Measurements from ENCODE around the gene COPZ2.
"Not testable (repeated sequence)": the region's sequence is repeated elsewhere in the genome, so short reads cannot be mapped to it uniquely, and the experiment has no call there.

COPZ2 gene, protein sequence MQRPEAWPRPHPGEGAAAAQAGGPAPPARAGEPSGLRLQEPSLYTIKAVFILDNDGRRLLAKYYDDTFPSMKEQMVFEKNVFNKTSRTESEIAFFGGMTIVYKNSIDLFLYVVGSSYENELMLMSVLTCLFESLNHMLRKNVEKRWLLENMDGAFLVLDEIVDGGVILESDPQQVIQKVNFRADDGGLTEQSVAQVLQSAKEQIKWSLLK

DNA sequence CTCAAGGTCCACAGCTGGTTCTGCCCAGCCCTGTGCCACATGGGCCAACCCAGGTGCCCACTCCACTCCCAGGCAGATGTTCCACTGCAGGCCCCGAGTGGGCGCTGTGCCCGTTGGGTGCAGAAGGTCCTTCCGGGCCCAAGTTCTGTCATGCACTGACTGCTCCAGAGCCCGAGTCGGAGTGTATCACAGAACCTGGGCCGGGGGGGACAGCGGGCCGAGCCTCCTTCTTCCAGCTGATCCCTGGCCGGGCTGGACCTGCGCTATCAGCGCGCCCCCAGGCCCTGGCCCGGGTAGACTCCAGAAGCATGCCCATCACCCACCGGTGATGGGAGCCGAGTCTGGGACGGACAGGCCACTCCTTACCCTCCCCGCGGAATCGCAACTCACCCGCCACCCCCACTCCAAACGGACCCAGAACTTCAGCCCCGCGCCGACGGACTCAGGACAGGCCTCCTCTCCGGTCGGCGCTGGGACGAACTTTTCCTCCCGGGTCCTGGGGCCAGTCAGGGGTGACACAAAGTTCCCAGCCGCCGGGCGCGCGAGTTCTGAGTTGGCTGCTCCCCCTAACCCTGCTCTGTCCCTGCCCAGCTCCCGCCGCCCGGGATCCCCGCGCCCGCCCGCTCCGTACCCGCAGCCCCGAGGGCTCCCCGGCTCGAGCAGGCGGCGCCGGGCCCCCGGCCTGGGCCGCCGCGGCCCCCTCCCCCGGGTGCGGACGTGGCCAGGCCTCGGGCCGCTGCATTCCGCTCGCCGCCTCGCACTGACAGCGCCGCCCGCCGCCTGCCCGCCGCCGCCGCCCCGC, at the start of gene COPZ2:
TSS of gene COPZ2 (minus strand) at position 762 of the 802 bp plus-strand sequence. CDS start at position 742, 20 bp downstream.
- DNase-seq = peak; percentile 93

DNA sequence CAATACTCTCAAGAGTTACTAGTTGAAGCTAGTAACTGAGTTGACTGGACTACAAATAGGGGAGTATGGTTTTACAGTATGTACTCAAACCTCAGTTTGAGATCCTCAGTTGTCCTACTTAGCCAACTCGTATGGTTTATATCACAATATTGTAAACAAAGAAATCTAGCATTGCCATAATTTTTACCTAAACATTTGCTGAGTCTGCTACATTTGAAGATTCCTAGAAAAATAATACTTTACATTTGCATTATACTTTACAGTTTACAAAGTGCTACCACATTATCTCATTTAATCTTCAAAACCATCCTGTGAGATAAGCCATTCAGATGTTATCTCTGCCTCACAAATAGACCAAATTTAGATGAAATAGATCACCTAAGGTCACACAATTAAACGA, 47.3 kb upstream of the COPZ2 start:
- DNase-seq = no peak

DNA sequence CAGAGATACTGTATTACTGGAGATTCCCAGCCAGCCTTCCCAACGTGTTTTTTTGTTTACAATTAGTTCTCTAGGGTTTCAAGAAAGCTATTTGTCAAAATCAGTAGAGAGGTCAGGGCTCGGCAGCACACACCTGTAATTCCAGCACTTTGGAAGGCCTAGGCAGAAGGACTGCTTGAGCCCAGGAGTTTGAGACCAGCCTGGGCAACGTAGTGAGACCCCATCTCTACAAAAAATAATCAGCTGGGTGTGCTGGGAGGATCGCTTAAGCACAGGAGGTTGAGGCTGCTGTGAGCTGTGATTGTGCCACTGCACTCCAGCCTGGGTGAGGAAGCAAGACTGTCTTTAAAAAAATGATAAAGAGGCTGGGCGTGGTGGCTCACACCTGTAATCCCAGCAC, 44.3 kb upstream of the COPZ2 start:
- DNase-seq = no peak

DNA sequence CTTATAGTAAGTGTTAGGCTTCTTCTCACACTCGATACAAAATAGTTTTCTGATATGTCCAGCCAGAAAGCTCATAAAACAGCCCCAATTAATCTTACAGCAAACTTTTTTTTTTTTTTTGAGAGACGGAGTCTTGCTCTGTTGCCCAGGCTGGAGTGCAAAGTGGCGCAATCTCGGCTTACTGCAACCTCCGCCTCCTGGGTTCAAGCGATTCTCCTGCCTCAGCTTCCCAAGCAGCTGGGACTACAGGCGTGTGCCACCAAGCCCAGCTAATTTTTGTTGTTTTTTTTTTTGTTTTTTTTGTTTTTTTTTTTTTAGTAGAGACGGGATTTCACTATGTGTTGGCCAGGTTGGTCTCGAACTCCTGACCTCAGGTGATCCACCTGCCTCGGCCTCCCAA, 39.6 kb upstream of the COPZ2 start:
- not testable (repeated sequence) for DNase-seq

DNA sequence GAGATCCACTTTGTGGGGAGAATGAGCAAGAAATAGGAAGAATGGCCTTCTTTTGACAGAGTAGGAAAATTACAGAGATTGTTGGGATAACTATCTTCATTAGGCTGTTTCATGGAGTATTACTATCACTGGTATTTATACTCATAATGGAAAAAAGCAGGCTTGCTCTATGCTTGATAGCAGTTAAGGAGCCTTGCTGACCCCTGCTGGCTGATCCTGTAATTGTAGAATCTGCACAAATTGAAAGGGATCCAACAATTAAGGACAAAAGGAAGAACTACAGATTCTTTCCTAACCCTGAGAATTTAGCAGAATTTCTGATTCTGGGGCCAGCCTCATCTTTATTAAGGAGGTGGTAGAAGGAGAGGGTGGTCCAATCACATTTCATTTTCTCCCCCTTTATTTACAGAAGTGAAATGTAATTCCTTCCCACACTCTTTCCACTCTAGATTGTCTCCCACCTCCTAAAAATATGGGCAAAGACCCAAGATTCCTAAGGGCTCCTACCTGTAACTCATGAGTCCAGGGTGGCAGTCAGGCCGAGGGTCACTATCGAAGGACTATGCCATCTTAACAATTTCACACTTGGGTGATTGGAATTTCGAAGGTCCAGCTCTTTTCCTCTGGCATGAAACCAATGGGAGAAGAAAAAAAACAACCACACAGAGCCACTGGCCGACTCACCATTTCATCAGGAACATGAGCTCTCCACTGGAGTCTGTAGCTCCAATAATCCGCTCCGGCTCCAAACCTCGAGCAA, 36.9 kb upstream of the COPZ2 start:
- DNase-seq = no peak

DNA sequence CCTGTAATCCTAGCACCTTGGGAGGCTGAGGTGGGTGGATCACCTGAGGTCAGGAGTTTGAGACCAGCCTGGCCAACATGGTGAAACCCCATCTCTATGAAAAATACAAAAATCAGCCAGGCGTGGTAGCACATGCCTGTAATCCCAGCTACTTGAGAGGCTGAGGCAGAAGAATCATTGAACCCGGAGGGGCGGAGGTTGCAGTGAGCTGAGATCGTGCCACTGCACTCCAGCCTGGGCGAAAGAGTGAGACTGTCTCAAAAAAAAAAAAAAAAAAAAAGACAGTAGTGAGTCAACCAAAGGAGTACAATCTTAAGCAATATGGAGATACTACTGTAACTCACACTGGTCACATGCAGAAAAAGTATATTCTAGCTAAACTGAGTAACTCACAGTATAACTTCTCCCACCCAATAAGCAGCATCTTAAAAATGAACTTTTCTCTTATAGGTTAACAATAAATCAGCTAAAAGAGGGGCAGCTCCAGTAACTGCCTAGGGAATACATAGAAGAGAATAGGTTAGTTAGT, 36.0 kb upstream of the COPZ2 start:
- not testable (repeated sequence) for DNase-seq

DNA sequence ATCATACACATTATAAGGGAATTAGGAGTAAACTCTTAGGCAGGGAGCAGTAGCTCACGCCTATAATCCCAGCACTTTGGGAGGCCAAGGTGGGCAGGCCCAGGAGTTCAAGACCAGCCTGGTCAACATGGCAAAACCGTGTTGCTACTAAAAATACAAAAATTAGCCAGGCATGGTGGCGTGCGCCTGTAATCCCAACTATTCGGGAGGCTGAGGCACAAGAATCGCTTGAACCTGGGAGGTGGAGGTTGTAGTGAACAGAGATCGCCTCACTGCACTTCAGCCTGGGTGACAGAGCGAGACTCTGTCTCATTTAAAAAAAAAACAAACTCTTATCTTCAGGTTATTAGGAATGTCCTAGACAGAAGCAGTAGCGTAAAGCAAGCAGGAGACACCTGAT, 35.2 kb upstream of the COPZ2 start:
- not testable (repeated sequence) for DNase-seq

DNA sequence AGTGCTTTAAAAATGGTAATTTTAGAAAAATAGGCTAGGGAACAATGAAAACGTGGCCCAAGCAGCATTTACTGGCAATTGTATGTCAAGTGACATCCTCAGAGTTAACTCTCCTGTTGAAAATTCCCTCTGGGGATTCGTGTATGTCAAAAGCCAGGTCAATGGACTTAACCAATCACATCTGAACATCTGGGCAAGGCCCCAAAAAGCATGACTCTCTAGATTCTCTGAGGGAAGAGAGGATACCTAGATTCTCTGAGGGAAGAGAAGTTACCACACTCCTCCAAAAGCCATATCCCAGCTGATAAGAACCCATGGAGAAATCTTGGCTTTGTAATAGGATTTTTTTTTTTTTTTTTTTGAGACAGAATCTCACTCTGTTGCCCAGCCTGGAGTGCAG, 34.1 kb upstream of the COPZ2 start:
- DNase-seq = no peak

DNA sequence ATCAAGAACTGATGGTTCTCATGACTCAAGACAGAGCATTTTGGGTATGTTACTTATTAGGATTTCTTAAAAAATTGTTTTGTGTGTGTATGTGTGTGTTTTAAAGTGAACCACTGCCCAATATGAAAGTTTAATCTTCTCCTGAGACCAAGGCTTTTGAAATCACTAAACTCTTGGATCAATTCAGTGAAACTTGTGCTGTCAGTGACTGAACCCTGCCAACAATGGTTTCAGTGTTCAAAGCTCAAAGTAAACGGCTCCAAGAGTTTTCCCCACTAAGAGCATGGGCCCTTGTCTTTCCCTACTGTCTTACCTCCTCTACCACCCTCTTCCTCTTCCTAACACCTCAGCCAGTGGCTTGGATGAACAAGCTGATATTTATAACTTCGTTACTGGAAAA, 32.6 kb upstream of the COPZ2 start:
- DNase-seq = no peak

DNA sequence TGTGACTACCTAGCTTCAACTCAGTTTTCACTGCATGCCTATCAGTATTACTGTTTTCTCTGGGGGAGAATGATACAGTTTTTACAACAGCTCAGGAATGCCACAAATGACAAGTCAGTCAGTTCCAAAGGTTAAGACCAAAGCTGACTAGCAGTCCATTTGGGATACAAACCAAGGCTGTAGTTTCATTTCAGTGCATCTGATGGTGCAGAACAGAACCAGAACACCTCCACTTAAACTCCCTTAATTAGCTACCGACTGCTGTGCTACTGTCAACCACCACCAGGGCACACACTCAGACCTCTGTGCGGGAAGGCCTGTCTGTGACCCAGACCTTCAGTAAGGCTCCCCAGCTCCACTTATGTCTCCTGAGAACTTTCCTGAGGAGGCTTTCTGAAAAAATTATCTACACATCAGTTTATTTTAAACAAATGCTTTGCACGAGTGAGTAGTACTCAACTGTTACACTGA, 30.9 kb upstream of the COPZ2 start:
- no peak for DNase-seq

DNA sequence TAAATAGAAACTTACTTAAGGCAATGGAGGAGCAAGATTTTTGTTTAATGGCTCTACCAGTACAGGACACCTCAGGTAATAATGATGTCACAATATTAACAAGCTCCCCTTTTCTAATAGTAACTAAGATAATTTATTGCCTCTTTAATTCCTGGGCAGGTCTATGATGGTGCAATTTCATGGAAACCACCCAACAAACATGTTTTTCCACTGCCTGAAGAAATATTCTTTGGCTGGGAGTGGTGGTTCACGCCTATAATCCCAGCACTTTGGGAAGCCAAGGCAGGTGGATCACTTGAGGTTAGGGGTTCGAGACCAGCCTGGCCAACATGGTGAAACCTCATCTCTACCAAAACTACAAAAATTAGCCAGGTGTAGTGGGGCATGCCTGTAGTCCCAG, 30.2 kb upstream of the COPZ2 start:
- DNase-seq = not testable (repeated sequence)

DNA sequence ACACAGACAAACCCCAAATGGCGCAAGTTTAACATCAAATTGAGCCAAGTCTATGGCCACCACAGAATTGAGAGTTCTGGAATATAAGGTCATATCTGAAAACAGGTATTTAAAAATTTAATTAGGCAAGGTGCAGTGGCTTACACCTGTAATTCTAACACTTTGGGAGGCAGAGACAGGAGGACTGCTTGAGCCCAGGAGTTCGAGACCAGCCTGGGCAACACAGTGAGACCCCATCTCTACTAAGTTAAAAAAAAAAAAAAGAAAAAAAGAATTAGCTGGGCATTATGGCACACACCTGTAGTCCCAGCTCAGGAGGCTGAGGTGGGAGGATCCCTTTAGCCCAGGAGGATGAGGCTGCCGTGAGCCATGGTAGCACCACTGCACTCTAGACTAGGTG, 29.6 kb upstream of the COPZ2 start:
- no peak for DNase-seq

DNA sequence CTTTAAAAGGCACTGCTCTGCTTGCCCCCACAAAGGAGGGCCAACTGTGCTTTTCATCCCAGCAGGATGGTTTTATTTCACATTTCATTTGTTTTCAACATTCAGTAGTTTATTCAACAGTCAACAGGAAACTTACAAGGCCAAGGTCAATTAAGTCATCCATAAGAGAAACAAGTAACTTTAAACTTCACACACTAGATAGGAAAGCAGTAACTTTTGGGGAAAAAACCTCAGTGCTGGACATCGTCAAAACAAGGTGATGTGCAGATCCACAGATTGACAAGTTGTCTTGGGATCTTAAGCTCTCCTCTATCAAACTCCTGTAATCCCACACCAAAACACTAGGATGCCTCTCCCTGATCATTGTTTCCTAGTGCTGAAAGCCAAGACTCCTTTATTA, 29.1 kb upstream of the COPZ2 start:
- DNase-seq = no peak

DNA sequence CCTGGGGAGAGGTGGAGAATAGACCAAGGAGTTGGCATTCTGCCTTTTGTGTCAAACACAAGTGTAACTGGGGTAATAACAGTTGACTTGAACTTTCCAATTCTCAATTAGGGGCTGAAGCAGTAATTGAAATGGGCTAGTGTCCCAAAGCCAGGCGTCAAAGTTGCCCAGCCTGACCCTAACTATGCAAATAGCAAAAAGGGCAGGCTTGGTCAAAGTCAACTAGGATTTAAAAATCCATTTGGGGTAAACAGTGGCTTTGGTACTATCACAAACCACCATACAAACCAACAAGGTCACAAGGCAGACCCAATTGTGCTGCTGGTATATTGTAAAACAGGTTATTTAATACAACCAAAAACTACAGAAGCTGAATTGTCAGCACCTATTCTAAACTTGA, 28.6 kb upstream of the COPZ2 start:
- no peak for DNase-seq

DNA sequence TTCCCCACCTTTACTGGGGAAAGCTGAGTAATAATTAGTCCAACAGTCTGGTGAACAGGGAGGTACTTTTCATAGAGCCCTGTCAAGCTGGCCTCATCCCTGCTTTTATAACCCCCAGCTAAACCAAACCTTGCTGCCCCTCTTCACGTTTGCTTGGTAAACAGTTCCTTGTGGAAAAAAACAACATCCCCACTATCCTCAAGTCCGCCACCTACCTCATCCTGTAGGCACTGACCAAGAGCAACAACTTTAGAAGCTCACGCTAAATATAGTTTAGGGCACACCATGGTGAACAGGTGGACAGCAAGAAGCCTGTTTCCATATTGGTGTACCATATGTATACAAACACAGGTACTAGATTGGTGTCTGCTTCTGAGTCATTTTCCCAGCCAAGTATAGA, 27.0 kb upstream of the COPZ2 start:
- DNase-seq = no peak

DNA sequence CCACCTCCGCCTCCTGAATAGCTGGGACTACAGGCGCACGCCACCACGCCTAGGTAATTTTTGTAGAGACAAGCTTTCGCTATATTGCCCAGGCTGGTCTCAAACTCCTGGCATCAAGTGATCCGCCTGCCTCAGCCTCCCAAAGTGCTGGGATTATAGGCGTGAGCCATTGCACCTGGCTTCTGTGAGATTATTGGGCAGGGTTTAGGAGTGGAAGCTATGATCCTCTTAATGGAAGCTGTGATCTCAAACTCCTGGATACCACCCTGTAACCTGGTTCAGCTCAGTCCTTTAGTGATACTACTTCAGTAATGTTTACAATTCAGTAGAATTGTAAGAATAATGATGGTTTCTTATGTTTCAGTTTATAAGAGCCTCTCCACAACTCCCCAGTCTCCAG, 24.7 kb upstream of the COPZ2 start:
- DNase-seq = no peak

DNA sequence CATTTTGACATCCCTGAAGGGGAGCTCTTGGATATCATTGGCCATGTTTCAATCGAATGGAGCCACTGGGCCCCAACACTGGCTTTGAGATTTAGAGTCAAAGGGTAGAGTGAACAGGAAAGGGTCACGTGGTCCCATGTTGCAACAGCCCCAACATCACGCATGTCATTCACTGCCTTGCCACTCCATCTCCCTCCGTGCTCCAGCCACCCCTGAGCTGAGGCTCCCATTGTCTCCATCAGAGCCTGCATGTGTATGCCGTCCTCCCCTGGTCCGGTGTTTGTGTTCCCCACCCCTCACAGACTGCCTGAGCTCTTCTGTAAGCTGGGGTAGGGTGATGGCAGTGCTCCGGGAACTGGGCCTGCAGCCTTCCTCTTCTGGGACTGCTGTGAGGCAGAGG, 22.7 kb upstream of the COPZ2 start:
- DNase-seq = no peak

DNA sequence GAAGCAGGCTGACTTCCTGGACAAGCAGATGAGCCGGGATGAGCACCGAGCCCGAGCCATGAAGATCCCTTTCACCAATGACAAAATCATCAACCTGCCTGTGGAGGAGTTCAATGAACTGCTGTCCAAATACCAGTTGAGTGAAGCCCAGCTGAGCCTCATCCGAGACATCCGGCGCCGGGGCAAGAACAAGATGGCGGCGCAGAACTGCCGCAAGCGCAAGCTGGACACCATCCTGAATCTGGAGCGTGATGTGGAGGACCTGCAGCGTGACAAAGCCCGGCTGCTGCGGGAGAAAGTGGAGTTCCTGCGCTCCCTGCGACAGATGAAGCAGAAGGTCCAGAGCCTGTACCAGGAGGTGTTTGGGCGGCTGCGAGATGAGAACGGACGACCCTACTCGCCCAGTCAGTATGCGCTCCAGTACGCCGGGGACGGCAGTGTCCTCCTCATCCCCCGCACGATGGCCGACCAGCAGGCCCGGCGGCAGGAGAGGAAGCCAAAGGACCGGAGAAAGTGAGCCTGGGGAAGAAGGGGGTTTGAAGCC, 21.6 kb upstream of the COPZ2 start:
- DNase-seq = no peak

DNA sequence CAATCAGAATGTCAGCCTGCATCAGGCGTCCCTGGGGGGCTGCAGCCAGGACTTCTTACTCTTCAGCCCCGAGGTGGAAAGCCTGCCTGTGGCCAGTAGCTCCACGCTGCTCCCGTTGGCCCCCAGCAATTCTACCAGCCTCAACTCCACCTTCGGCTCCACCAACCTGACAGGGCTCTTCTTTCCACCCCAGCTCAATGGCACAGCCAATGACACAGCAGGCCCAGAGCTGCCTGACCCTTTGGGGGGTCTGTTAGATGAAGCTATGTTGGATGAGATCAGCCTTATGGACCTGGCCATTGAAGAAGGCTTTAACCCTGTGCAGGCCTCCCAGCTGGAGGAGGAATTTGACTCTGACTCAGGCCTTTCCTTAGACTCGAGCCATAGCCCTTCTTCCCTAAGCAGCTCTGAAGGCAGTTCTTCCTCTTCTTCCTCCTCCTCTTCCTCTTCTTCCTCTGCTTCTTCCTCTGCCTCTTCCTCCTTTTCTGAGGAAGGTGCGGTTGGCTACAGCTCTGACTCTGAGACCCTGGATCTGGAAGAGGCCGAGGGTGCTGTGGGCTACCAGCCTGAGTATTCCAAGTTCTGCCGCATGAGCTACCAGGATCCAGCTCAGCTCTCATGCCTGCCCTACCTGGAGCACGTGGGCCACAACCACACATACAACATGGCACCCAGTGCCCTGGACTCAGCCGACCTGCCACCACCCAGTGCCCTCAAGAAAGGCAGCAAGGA, 21.0 kb upstream of the COPZ2 start:
- DNase-seq = no peak

DNA sequence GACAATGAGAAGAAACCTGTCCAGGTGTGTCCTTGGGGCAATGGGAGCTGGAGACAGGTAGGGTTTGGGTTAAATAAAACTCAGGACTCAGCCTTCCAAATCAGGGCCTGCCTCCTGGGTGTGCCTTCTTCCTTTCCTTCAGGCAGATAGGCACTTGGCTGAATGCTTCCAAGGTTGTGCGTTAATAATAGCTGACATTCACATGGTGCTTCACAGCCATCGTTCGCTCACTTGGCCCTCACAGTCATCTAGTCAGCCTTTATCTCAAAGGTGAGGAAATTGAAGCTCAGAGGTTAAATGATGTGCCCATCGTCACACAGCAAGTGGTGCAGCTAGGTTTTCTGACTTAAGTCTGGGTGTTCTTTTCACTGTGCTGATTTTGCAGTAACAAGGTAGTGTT, 20.0 kb upstream of the COPZ2 start:
- no peak for DNase-seq

DNA sequence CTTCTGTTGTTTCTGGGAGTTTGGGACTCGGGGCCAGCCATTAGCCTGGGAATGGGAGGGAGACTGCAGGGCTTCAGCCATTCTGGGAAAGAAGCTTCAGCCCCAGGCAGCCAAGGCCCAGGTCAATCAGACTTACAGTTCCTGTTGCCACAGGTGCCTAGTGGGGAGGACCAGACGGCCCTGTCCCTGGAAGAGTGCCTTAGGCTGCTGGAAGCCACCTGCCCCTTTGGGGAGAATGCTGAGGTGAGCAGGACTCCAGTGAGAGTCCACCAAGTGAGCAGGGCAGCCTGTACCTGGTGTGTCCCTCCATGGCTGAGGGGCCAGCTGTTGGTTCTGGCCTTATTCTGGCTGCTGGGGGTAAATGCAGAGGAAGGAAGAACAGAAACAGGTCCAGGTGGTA, 19.3 kb upstream of the COPZ2 start:
- no peak for DNase-seq

DNA sequence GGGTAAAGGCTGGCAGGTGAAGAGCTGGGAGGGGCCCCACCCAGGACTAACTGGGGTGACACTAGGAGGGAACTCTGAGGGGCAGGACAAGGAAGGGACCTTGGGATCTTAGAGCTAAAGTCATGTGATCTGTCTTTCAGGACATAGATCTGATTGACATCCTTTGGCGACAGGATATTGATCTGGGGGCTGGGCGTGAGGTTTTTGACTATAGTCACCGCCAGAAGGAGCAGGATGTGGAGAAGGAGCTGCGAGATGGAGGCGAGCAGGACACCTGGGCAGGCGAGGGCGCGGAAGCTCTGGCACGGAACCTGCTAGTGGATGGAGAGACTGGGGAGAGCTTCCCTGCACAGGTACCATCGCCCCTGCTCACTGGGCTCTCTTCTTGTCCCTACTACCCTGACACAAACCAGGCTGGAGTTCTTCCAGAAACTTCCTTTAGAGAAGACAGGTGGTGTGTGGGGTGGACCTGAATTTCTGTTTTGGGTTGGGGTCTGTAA, 18.7 kb upstream of the COPZ2 start:
- DNase-seq = no peak

All from 8988T (cell line).